HCT116 (cell line): ENCODE data around the gene FMN2.

ENCODE experiments used
- CTCF ChIP-seq, 3 experiments: fragments of 200-600 bp in 1 of 3; sonication (generic) in 1 of 3; IDR thresholded peaks in 2 of 3; conservative IDR thresholded peaks in 1 of 3; 2 replicates each; pipeline ENCODE4 v1.5.1; 2012 to 2017; ENCODE audit warnings: low read depth in 2 of 3, low read length in 2 of 3, antibody characterized with exemption in 1 of 3, borderline replicate concordance in 1 of 3, control low read depth in 1 of 3, mild to moderate bottlenecking in 1 of 3, mixed read lengths in 1 of 3, mixed run types in 1 of 3, moderate library complexity in 1 of 3; ENCODE audit not compliant: insufficient read depth in 1 of 3
- EZH2 ChIP-seq: fragments of 200-600 bp; sonication (generic); IDR thresholded peaks from 2 replicates; pipeline ENCODE4 v1.6.1; 2017; ENCODE audit warnings: antibody characterized with exemption, mixed run types
- EZH2phosphoT487 ChIP-seq: fragments of 200-600 bp; IDR thresholded peaks from 2 replicates; pipeline ENCODE4 v1.6.1; 2018; ENCODE audit warnings: antibody characterized with exemption, borderline replicate concordance
- POLR2A ChIP-seq: IDR thresholded peaks from 2 replicates; pipeline ENCODE4 v1.7.0; 2011; ENCODE audit warnings: borderline replicate concordance; ENCODE audit not compliant: insufficient read depth, insufficient read length; ENCODE audit errors: extremely low read depth
- POLR2AphosphoS5 ChIP-seq: IDR thresholded peaks from 2 replicates; pipeline ENCODE4 v1.6.1; 2011; ENCODE audit warnings: mild to moderate bottlenecking, low read depth, low read length, moderate library complexity

GRCh38 chr1:240495601-240496000 is 403.9 kb downstream of the FMN2 start:
- no peak for TF ChIP-seq CTCF (IDR thresholded peaks at IDR 0.05 in 2 of 3, conservative IDR thresholded peaks at IDR 0.05 in 1 of 3; ENCODE audit: borderline replicate concordance in 1 of 3, insufficient read depth in 1 of 3, low read depth in 2 of 3, low read length in 2 of 3)
- no peak for TF ChIP-seq EZH2phosphoT487
- TF ChIP-seq POLR2A, result no peak
- TF ChIP-seq POLR2AphosphoS5, result no peak
- no peak for TF ChIP-seq EZH2
